K562 (cell line): ENCODE measurements around the gene DHDH. TPM values are rescaled to one million over a fixed set of nuclear protein-coding genes. Genes with fewer than 3 reads are reported as not detected.

Source experiments
- FOS ChIP-seq: IDR thresholded peaks from 3 replicates; pipeline ENCODE4 v1.6.1; 2011; ENCODE audit not compliant: insufficient read length; ENCODE audit errors: extremely low read depth
- SIN3A ChIP-seq, 2 experiments: fragments of 150-350 bp in 1 of 2; IDR thresholded peaks; 2 replicates each; pipeline ENCODE4 v1.6.1; 2011 to 2016; ENCODE audit warnings: borderline replicate concordance in 2 of 2, low read depth in 2 of 2, low read length in 2 of 2, mild to moderate bottlenecking in 2 of 2, moderate library complexity in 2 of 2; ENCODE audit not compliant: control insufficient read depth in 1 of 2
- SPI1 ChIP-seq: IDR thresholded peaks from 2 replicates; pipeline ENCODE4 v1.6.1; 2011; ENCODE audit warnings: low read depth, low read length, control low read depth, borderline replicate concordance
- YY1 ChIP-seq, 3 experiments: IDR thresholded peaks; 2 replicates each; pipeline ENCODE4 v1.6.1; 2011; ENCODE audit warnings: low read length in 2 of 3, mild to moderate bottlenecking in 2 of 3, moderate library complexity in 2 of 3, borderline replicate concordance in 1 of 3, control low read depth in 1 of 3, low read depth in 1 of 3; ENCODE audit not compliant: insufficient read depth in 3 of 3, insufficient replicate concordance in 2 of 3, control insufficient read depth in 1 of 3, insufficient read length in 1 of 3; ENCODE audit errors: extremely low read depth in 1 of 3
- ZBTB11 ChIP-seq, 3 experiments: fragments of 200-800 bp in 1 of 3; fragments of 250-450 bp in 1 of 3; fragments of 450-650 bp in 1 of 3; sonication (Bioruptor Pico) in 1 of 3; sonication (Bioruptor generic) in 1 of 3; formaldehyde crosslinking in 1 of 3; IDR thresholded peaks; 2 replicates each; pipeline versions ENCODE4 v1.6.1 to v1.8.0; 2016 to 2022; ENCODE audit warnings: mild to moderate bottlenecking in 2 of 3, missing genetic modification characterization in 2 of 3, missing compliant biosample characterization in 1 of 3, moderate library complexity in 1 of 3
- ZNF79 ChIP-seq: fragments of 250-450 bp; sonication (Bioruptor Pico); IDR thresholded peaks from 2 replicates; pipeline ENCODE4 v1.4.0; 2020; ENCODE audit warnings: low read depth, mild to moderate bottlenecking, moderate library complexity
- polyA plus RNA-seq, 8 experiments: library from polyadenylated mRNA; depleted of rRNA in 4 of 8; stranded (reverse) in 5 of 8; unstranded in 3 of 8; fragments of >200 nt; fragmentation: Nextera tagmentation in 2 of 8; fragmentation: Illumina TruSeq in 1 of 8; extraction: Ambion mirVana in 2 of 8; extraction: Trizol in 1 of 8; gene quantifications; 2 replicates each; pipeline versions ENCODE4 v1.2.1 to v1.2.3, GENCODE V29; 2011 to 2014; ENCODE audit warnings: inconsistent platforms in 1 of 8, missing spikeins in 1 of 8
- total RNA-seq, 7 experiments: library from RNA; depleted of rRNA in 6 of 7; stranded (reverse); fragments of >200 nt in 6 of 7; fragmentation: Illumina TruSeq in 2 of 7; extraction: Trizol in 2 of 7; gene quantifications; 2 replicates each; pipeline versions ENCODE4 v1.2.1 to v1.2.3, GENCODE V29; 2011 to 2021; ENCODE audit warnings: low replicate concordance in 1 of 7
- TF ChIP-seq, protein P1 (sequence below): sonication (generic); formaldehyde crosslinking; IDR thresholded peaks from 2 replicates; pipeline ENCODE4 v1.8.0; 2023; ENCODE audit warnings: missing genetic modification reagents, mild to moderate bottlenecking, borderline replicate concordance

DHDH gene
- total and polyA plus RNA-seq, 9 of the 15 experiments (the other 6 are each of a cell fraction or from before 2014, with no cell fraction given): 0.37 to 1.9 (median 0.87) TPM

DNA sequence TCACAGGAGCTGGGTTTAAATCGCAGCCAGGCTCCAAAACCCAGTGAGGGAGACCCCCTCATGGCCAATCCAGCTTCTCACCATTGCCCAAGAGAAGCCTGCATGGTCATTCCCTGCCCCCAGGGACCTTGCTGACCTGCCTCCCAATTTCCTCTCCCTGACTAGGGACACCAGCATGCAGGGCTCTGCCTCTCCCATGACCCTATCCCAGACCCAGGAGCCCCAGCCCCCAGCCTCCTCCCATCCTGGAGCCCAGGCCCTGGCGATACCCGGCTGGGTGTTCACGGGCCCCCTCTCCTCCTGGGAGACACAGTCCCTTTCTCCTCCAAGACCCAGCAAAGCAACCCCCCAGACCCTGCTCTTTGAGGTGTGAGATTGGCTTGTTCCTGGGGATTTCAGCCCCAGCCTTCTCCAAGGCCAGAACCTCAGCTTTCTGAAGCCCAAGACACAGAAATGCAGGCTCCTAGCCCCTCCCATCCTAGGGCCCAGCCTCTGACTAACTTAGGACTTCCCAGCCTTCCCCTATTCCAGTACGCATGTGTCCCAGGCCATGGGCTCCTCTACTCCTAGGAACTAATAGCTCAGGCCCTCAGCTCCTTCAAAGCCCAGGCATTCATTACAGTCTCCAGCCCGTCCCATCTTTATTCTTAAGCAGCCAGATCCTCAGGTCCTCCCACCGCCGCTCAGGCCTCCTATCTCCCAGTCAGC is 58.5 kb downstream of the DHDH start (continued):
- TF ChIP-seq SIN3A (IDR thresholded peaks at IDR 0.05; ENCODE audit: borderline replicate concordance in 2 of 2, control insufficient read depth in 1 of 2, low read depth in 2 of 2, low read length in 2 of 2) (no peak; a peak in 1 of 4 replicates), ZNF79 (CRISPR knock-in tag) (no peak), FOS (no peak), YY1 (IDR thresholded peaks at IDR 0.05; ENCODE audit: borderline replicate concordance in 1 of 3, control insufficient read depth in 1 of 3, extremely low read depth in 1 of 3, insufficient read depth in 3 of 3, insufficient read length in 1 of 3, insufficient replicate concordance in 2 of 3, low read depth in 1 of 3, low read length in 2 of 3) (peak in 1 of 3 experiments; percentile 12), SPI1 (peak; percentile 40; the same call in 1 of the 2 replicates), ZBTB11 (CRISPR knock-in tag; IDR thresholded peaks at IDR 0.05) (no peak)
- TF ChIP-seq, protein P1, sequence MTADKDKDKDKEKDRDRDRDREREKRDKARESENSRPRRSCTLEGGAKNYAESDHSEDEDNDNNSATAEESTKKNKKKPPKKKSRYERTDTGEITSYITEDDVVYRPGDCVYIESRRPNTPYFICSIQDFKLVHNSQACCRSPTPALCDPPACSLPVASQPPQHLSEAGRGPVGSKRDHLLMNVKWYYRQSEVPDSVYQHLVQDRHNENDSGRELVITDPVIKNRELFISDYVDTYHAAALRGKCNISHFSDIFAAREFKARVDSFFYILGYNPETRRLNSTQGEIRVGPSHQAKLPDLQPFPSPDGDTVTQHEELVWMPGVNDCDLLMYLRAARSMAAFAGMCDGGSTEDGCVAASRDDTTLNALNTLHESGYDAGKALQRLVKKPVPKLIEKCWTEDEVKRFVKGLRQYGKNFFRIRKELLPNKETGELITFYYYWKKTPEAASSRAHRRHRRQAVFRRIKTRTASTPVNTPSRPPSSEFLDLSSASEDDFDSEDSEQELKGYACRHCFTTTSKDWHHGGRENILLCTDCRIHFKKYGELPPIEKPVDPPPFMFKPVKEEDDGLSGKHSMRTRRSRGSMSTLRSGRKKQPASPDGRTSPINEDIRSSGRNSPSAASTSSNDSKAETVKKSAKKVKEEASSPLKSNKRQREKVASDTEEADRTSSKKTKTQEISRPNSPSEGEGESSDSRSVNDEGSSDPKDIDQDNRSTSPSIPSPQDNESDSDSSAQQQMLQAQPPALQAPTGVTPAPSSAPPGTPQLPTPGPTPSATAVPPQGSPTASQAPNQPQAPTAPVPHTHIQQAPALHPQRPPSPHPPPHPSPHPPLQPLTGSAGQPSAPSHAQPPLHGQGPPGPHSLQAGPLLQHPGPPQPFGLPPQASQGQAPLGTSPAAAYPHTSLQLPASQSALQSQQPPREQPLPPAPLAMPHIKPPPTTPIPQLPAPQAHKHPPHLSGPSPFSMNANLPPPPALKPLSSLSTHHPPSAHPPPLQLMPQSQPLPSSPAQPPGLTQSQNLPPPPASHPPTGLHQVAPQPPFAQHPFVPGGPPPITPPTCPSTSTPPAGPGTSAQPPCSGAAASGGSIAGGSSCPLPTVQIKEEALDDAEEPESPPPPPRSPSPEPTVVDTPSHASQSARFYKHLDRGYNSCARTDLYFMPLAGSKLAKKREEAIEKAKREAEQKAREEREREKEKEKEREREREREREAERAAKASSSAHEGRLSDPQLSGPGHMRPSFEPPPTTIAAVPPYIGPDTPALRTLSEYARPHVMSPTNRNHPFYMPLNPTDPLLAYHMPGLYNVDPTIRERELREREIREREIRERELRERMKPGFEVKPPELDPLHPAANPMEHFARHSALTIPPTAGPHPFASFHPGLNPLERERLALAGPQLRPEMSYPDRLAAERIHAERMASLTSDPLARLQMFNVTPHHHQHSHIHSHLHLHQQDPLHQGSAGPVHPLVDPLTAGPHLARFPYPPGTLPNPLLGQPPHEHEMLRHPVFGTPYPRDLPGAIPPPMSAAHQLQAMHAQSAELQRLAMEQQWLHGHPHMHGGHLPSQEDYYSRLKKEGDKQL: 0 out of 2 replicates have a peak, but pooled peaks have one; percentile 21
